Measurements from ENCODE around the gene NSD2. TPM values are rescaled to one million over a fixed set of nuclear protein-coding genes. Genes with fewer than 3 reads are reported as not detected.
A peak's percentile ranks its signal among the peaks of the same experiment; 100 is the strongest.
"Not testable (repeated sequence)": the region's sequence is repeated elsewhere in the genome, so short reads cannot be mapped to it uniquely, and the experiment has no call there.

Gene NSD2
- total RNA-seq, 1 donor from 2014 or later: 176 TPM

DNA sequence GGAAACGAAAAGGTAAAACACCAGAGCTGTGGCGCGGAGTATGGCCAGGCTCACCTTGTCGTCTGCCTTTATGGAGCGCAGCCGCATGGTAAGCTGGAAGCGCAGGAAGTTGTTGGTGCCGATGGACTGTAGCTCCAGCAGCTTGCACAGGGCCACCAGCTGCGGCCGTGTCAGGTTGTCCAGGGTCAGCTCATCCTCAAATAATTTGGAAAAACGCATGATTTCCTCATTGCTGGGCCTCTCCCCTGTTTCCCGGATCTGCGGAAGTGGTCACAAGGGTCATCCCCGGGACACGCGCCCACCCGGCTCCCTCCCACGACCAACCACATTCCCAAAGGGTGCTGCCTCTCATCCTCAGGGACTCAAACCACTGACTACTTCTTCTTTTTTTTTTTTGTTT is 38.5 kb upstream of the NSD2 start:
- peaks cover 3% of the 10 kb centered on the region for H3K9me3 ChIP-seq (ENCODE audit: low read depth)
- no peak overlapping the region for H3K4me3 ChIP-seq
- H3K9me3 Mint-ChIP-seq: peaks cover 13% of the 10 kb centered on the region
- no peaks in the 10 kb centered on the region for H4K20me1 ChIP-seq (ENCODE audit: low read depth)
- H3K27me3 Mint-ChIP-seq (ENCODE audit: insufficient read depth, low read depth): peaks cover 3% of the 10 kb centered on the region
- no peaks in the 10 kb centered on the region for H3K4me1 ChIP-seq
- no peaks in the 10 kb centered on the region for H3K36me3 ChIP-seq
- H3K4me2 ChIP-seq: no peak overlapping the region
- no peak overlapping the region for H3K27ac ChIP-seq
- no peaks in the 10 kb centered on the region for H3F3A ChIP-seq (ENCODE audit: low read depth)
- H3K4me1 Mint-ChIP-seq: peaks cover 19% of the 10 kb centered on the region
- no peaks in the 10 kb centered on the region for H3K79me2 ChIP-seq (ENCODE audit: low read depth)
- H3K27ac Mint-ChIP-seq: no peak overlapping the region
- no peak overlapping the region for H3K9ac ChIP-seq
- H3K36me3 Mint-ChIP-seq: peaks cover 33% of the 10 kb centered on the region
- no peak for TF ChIP-seq EZH2 (IDR thresholded peaks at IDR 0.05)
- TF ChIP-seq, protein P1, sequence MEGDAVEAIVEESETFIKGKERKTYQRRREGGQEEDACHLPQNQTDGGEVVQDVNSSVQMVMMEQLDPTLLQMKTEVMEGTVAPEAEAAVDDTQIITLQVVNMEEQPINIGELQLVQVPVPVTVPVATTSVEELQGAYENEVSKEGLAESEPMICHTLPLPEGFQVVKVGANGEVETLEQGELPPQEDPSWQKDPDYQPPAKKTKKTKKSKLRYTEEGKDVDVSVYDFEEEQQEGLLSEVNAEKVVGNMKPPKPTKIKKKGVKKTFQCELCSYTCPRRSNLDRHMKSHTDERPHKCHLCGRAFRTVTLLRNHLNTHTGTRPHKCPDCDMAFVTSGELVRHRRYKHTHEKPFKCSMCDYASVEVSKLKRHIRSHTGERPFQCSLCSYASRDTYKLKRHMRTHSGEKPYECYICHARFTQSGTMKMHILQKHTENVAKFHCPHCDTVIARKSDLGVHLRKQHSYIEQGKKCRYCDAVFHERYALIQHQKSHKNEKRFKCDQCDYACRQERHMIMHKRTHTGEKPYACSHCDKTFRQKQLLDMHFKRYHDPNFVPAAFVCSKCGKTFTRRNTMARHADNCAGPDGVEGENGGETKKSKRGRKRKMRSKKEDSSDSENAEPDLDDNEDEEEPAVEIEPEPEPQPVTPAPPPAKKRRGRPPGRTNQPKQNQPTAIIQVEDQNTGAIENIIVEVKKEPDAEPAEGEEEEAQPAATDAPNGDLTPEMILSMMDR (IDR thresholded peaks at IDR 0.05): no peak
- no peak for TF ChIP-seq EZH2phosphoT487 (IDR thresholded peaks at IDR 0.05)
- H3K27me3 ChIP-seq: no peaks in the 10 kb centered on the region
- H3K4me3 Mint-ChIP-seq: no peak overlapping the region
- no peak for DNase-seq (ENCODE audit: low spot score)
- H2AFZ ChIP-seq (replicated peaks): no peak overlapping the region

DNA sequence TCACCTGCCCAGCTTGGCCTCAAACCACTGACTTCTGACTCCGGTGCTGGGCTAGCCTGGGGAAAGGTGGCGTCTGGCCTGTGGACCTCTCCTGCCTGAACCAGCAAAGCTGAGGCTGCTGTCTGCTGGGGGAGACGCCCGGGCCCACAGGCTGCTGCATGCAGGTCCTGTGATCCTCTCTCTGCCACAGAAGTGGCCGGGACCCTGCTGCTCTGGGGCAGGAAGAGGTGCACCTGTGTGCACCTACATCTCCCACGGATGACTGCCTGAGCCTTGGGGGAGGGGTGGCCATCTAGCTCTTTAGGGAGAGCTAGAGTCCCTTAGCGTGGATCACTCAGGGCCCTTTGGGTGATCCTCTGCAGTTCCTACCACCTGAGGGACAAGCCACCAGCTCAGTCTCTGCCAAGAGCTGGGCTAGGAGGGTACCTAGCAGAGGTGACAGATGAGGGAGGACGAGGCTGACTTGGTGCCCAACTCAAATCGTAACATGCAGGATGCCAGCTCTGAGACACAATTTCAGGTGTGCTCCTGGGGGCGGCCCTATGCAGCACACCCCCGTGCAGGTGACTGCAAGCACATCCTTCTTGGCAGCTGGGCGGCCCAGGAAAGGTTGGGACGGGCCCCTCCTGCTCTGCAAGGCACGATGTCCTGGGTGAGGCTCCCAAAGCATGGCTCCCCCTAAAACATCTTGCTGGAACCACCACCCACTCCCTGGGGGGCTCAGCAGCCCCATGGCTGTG is 37.7 kb upstream of the NSD2 start:
- no peak overlapping the region for H3K9ac ChIP-seq
- H3K9me3 ChIP-seq (ENCODE audit: low read depth): peaks cover 3% of the 10 kb centered on the region
- H3K27me3 ChIP-seq: no peaks in the 10 kb centered on the region
- H2AFZ ChIP-seq (replicated peaks): no peak overlapping the region
- no peaks in the 10 kb centered on the region for H3K36me3 ChIP-seq
- H3K27ac ChIP-seq: no peak overlapping the region
- H3K4me3 ChIP-seq: no peak overlapping the region
- no peak overlapping the region for H3K4me2 ChIP-seq
- peaks cover 33% of the 10 kb centered on the region for H3K36me3 Mint-ChIP-seq
- peaks cover 13% of the 10 kb centered on the region for H3K9me3 Mint-ChIP-seq
- H4K20me1 ChIP-seq (ENCODE audit: low read depth): no peaks in the 10 kb centered on the region
- H3K79me2 ChIP-seq (ENCODE audit: low read depth): no peaks in the 10 kb centered on the region
- peaks cover 19% of the 10 kb centered on the region for H3K4me1 Mint-ChIP-seq
- TF ChIP-seq EZH2phosphoT487 (IDR thresholded peaks at IDR 0.05) (no peak), EZH2 (IDR thresholded peaks at IDR 0.05) (no peak)
- TF ChIP-seq, protein P1 (IDR thresholded peaks at IDR 0.05): no peak
- H3K4me3 Mint-ChIP-seq: no peak overlapping the region
- no peaks in the 10 kb centered on the region for H3F3A ChIP-seq (ENCODE audit: low read depth)
- no peaks in the 10 kb centered on the region for H3K4me1 ChIP-seq
- peaks cover 3% of the 10 kb centered on the region for H3K27me3 Mint-ChIP-seq (ENCODE audit: insufficient read depth, low read depth)
- no peak for DNase-seq (ENCODE audit: low spot score)
- peak overlapping the region; percentile 84 for H3K27ac Mint-ChIP-seq

DNA sequence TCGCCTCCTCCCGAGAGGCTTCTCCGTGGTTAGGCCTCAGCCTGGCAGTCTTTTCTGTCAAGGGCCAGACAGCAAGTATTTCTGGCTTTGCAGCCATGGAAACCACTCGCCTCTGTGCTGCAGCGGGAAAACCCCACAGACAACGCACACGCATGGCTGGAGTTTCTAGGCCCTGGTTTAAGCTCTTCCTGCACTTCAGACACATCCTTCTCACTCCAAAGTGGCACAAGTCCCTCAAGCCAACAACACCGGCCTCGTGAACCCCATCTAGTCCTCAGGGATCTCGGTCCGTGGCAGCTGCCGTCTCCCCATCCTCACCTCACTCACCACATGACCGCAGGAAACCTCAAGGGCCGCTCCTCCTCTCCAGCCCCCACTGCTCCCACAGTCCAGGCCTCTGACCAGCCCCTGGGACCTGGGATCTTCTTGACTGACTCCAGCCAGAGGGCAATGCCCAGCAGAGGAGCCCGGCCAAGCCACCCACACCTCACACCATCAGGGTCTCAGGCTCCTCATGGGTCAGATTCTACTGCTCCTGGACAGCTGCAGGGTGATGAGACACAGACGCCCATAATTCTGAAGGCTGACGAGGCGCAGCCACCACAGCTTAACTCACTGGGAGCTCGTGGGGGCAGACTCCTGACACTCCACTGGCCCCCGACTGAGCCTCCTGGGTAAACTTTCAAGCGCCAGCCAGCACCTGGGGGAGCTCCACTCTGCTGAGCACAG is 37.0 kb upstream of the NSD2 start:
- Histone ChIP-seq H3K4me2 (no peak overlapping the region), H3K79me2 (ENCODE audit: low read depth) (no peaks in the 10 kb centered on the region), H4K20me1 (ENCODE audit: low read depth) (no peaks in the 10 kb centered on the region), H2AFZ (replicated peaks) (no peak overlapping the region), H3F3A (ENCODE audit: low read depth) (no peaks in the 10 kb centered on the region), H3K9ac (no peak overlapping the region), H3K4me3 (no peak overlapping the region), H3K36me3 (no peaks in the 10 kb centered on the region), H3K27me3 (no peaks in the 10 kb centered on the region), H3K4me1 (no peaks in the 10 kb centered on the region), H3K27ac (no peak overlapping the region), H3K9me3 (ENCODE audit: low read depth) (peaks cover 3% of the 10 kb centered on the region)
- DNase-seq (ENCODE audit: low spot score): no peak
- Mint-ChIP-seq H3K27ac (peak overlapping the region; percentile 84), H3K9me3 (peaks cover 13% of the 10 kb centered on the region), H3K4me3 (no peak overlapping the region), H3K36me3 (peaks cover 37% of the 10 kb centered on the region), H3K27me3 (ENCODE audit: insufficient read depth, low read depth) (peaks cover 3% of the 10 kb centered on the region), H3K4me1 (peaks cover 19% of the 10 kb centered on the region)
- no peak for TF ChIP-seq EZH2 (IDR thresholded peaks at IDR 0.05)
- TF ChIP-seq, protein P1 (IDR thresholded peaks at IDR 0.05): no peak
- no peak for TF ChIP-seq EZH2phosphoT487 (IDR thresholded peaks at IDR 0.05)

DNA sequence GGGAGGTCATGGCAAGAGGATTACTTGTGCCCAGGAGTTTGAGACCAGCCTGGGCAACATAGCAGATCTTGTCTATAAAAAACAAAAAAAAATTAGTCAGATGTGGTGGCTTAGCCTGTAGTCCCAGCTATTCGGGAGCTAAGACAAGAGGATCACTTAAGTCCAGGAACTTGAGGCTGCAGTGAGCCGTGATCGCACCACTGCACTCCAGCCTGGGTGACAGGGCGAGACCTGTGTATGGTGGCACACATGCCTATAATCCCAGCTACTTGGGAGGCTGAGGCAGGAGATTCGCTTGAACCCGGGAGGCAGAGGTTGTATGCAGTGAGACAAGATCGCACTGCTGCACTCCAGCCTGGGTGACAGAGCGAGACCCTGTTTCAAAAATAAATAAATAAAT is 35.4 kb upstream of the NSD2 start:
- H3K27me3 Mint-ChIP-seq (ENCODE audit: insufficient read depth, low read depth); H3K36me3 ChIP-seq: not testable (repeated sequence)

More for the DNA sequence above, 35.4 kb upstream of the NSD2 start:
- H3K4me1 Mint-ChIP-seq; DNase-seq (ENCODE audit: low spot score); H3K4me3 ChIP-seq; H3K27ac Mint-ChIP-seq; H3K4me2 ChIP-seq; H3K27me3 ChIP-seq; H3K9me3 Mint-ChIP-seq; H3K9me3 ChIP-seq (ENCODE audit: low read depth); H3K79me2 ChIP-seq (ENCODE audit: low read depth); H3K4me3 Mint-ChIP-seq; H3K9ac ChIP-seq; H2AFZ ChIP-seq (replicated peaks); H3F3A ChIP-seq (ENCODE audit: low read depth); H3K27ac ChIP-seq; H3K4me1 ChIP-seq; H4K20me1 ChIP-seq (ENCODE audit: low read depth): not testable (repeated sequence)
- H3K36me3 Mint-ChIP-seq: peaks cover 28% of the 10 kb centered on the region
